PC-3 (cell line): Measurements from ENCODE around the gene CSPG4.

Source experiments
- CTCF ChIP-seq: fragments of 300-600 bp; sonication (generic); conservative IDR thresholded peaks from 2 replicates; pipeline ENCODE4 v1.5.1; 2017; ENCODE audit warnings: antibody characterized with exemption, low read depth, mild to moderate bottlenecking, low read length
- EZH2 ChIP-seq: fragments of 300-600 bp; sonication (generic); IDR thresholded peaks from one replicate; pipeline ENCODE4 v1.6.1; 2017; ENCODE audit warnings: antibody characterized with exemption, mild to moderate bottlenecking, low read length; ENCODE audit not compliant: unreplicated experiment
- EZH2phosphoT487 ChIP-seq: fragments of 300-600 bp; sonication (generic); IDR thresholded peaks from 2 replicates; pipeline ENCODE4 v1.6.1; 2018; ENCODE audit warnings: mild to moderate bottlenecking, antibody characterized with exemption, low read length, borderline replicate concordance

DNA sequence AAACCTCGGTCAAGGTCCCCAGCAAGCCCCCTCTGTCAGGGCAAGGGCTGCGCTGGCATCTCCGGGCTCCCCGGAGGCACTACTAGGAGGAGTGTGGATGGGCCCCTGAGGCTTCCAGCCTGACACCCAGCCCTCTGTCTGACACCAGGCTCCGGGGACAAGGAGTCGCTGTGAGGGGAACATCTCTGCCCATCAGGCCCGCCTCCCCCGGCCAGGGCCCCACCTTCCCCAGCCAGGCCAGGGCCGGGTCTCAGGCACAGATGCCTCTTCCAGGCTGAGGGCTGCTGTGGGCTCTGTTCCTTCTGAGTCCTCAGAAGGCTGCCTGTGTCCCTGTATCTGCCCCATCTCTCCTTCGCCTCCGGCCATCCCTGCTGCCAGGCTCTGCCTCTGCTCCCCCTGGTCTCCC lies 15.8 kb downstream of the CSPG4 start:
- TF ChIP-seq EZH2 (no peak), CTCF (no peak), EZH2phosphoT487 (no peak)
